Spleen (tissue), 7 donors: ENCODE data around the gene IQCC.

Source experiments
- CTCF ChIP-seq, 11 experiments: fragments of 200-600 bp in 7 of 11; fragments of 450-650 bp in 4 of 11; sonication (generic) in 4 of 11; IDR thresholded peaks in 8 of 11; conservative IDR thresholded peaks in 3 of 11; 1 replicate in 7 of 11; 2 replicates in 4 of 11; pipeline versions ENCODE4 v1.4.0 to v1.8.0; 2016 to 2021; ENCODE audit warnings: antibody characterized with exemption in 11 of 11, inconsistent platforms in 4 of 11, mild to moderate bottlenecking in 1 of 11
- POLR2A ChIP-seq, 3 donors: fragments of 450-650 bp; IDR thresholded peaks; one replicate each; pipeline ENCODE4 v1.5.1; 2017; ENCODE audit warnings: antibody characterized with exemption in 3 of 3, mild to moderate bottlenecking in 1 of 3
- POLR2AphosphoS5 ChIP-seq, 3 donors: sonication (generic); formaldehyde crosslinking; IDR thresholded peaks; one replicate each; pipeline ENCODE4 v1.5.1; 2017; ENCODE audit warnings: antibody characterized with exemption in 3 of 3
- donor health status: DM: no; HTN: no; CAD: no; lungs with moderate emphysema.
- donor health status: DM: no; HTN: no; CAD: no.
- donor health status: DM: no; HTN: no; CAD: no.

- TF ChIP-seq POLR2AphosphoS5 (IDR thresholded peaks at IDR 0.05): no peak
- no peak for TF ChIP-seq CTCF (IDR thresholded peaks at IDR 0.05 in 8 of 11, conservative IDR thresholded peaks at IDR 0.05 in 3 of 11)
- TF ChIP-seq POLR2A (IDR thresholded peaks at IDR 0.05): no peak
These were observed 7.0 kb upstream of the IQCC start for GRCh38 chr1:32198237-32199042.
